ENCODE results near the gene SPATS2.

DNA sequence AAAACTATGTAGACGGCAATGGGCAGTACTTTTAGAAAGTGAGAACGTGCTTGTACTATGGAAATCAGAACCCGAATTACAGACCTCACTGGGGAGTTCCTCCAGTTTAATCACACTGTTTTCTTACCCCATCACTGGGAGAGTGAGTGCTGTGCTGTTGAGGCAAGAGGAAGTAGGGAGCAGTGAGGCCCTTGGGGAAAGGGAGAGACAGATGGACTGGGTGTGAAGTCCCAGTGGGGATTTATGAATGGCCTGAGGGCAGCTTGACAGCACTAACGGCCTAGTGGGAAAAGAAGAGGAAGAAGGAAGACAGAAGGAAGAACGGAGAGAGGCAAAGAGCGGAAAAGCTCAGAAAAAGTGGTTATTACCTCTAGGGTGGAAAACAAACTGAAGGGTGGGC, 195.0 kb downstream of the SPATS2 start:
- TF ChIP-seq POLR2AphosphoS5 (IDR thresholded peaks at IDR 0.05; ENCODE audit: borderline replicate concordance, low read depth, low read length), result no peak
- no peak for TF ChIP-seq EZH2 (IDR thresholded peaks at IDR 0.05)

All from SK-N-MC (cell line).